Natural killer cell (primary cell): ENCODE data around the gene CDC5L. TPM values are rescaled to one million over a fixed set of nuclear protein-coding genes. Genes with fewer than 3 reads are reported as not detected.
A peak's percentile ranks its signal among the peaks of the same experiment; 100 is the strongest.

Experiments
- ATAC-seq, 3 donors: fragments of 150-1000 bp in 2 of 3; fragments of 200-7000 bp in 1 of 3; cut with Tn5 transposase; 1 replicate in 1 of 3; 2 replicates in 2 of 3; pipeline ENCODE4 v1.10.0; 2021; ENCODE audit warnings: mild to moderate bottlenecking in 2 of 3, moderate library complexity in 2 of 3
- DNase-seq, 2 donors: peaks; one replicate each; pipeline versions ENCODE4 v3.0.0 to v3.0.0-alpha.2; 2013 to 2021; ENCODE audit warnings: mixed read lengths in 1 of 2
- H3K27ac ChIP-seq: one replicate; pipeline ENCODE4 v1.5.1; 2013; ENCODE audit warnings: mild to moderate bottlenecking, low read length
- H3K27me3 ChIP-seq: one replicate; pipeline ENCODE4 v1.6.1; 2013; ENCODE audit warnings: low read length; ENCODE audit not compliant: control insufficient read depth, insufficient read depth
- H3K36me3 ChIP-seq: one replicate; pipeline ENCODE4 v1.6.1; 2013; ENCODE audit warnings: low read length; ENCODE audit not compliant: control insufficient read depth, insufficient read depth
- H3K4me1 ChIP-seq: one replicate; pipeline ENCODE4 v1.6.1; 2013; ENCODE audit warnings: low read length; ENCODE audit not compliant: control insufficient read depth, insufficient read depth
- H3K4me3 ChIP-seq: one replicate; pipeline ENCODE4 v1.5.1; 2013; ENCODE audit warnings: low read length
- H3K9me3 ChIP-seq: one replicate; pipeline ENCODE4 v1.6.1; 2013; ENCODE audit warnings: low read length; ENCODE audit not compliant: control insufficient read depth, insufficient read depth
- H3K27ac Mint-ChIP-seq, 2 donors: one replicate each; pipeline ENCODE4 v1.8.0; 2022; ENCODE audit warnings: mild to moderate bottlenecking in 2 of 2, mixed read lengths in 2 of 2, moderate library complexity in 1 of 2
- H3K27me3 Mint-ChIP-seq, 2 donors: one replicate each; pipeline ENCODE4 v1.8.0; 2022; ENCODE audit warnings: low read depth in 2 of 2, mixed read lengths in 2 of 2
- H3K36me3 Mint-ChIP-seq: one replicate; pipeline ENCODE4 v1.8.0; 2022; ENCODE audit warnings: mixed read lengths
- H3K4me1 Mint-ChIP-seq, 2 donors: one replicate each; pipeline ENCODE4 v1.8.0; 2022; ENCODE audit warnings: mixed read lengths in 2 of 2
- H3K4me3 Mint-ChIP-seq: one replicate; pipeline ENCODE4 v1.8.0; 2022; ENCODE audit warnings: mild to moderate bottlenecking, moderate library complexity, mixed read lengths
- H3K9me3 Mint-ChIP-seq, 2 donors: one replicate each; pipeline ENCODE4 v1.8.0; 2022; ENCODE audit warnings: mixed read lengths in 2 of 2
- WGBS: methylation state at CpG from one replicate; pipeline ENCODE4 v1.1.7; 2013; ENCODE audit warnings: missing lambda C conversion rate; ENCODE audit not compliant: insufficient coverage; 5-methylcytosine and 5-hydroxymethylcytosine counted together
- intact Hi-C: fragments of 100-400 bp; cut with micrococcal nuclease; formaldehyde crosslinking; loops from one replicate; pipeline ENCODE4 v1.14.2; 2022
- total RNA-seq, 4 donors: library from RNA; stranded (reverse); fragments of 120-200 nt in 1 of 4; gene quantifications; one replicate each; pipeline versions ENCODE4 v1.2.3 to v1.2.4, GENCODE V29; 2013 to 2022
- TF ChIP-seq, protein P1 (sequence below): fragments of 200-600 bp; IDR thresholded peaks from one replicate; pipeline ENCODE4 v1.8.0; 2022; ENCODE audit warnings: antibody characterized with exemption

Gene CDC5L
- total RNA-seq, 3 donors from 2014 or later (not counting 1 experiment from before 2014, with no cell fraction given), result 22.0 to 25.0 (median 24.9) TPM

DNA sequence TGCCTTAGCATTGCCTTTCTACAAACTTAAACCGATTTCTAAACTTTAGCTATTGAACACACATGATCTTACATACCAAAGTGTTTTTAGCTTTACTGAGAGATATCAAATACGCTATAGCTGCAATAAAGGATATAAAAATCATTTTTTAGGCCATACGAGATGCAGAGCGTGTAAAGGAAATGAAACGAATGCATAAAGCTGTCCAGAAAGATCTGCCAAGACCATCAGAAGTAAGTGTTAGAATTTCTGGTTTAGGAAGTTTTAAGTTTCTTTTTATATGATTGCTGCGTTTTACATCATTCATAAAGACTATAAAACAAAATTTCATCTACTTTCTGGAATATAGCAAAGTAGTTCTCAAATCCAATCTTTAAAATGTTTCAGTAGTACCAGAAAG, 38.4 kb downstream of the CDC5L start:
- no peaks in the 10 kb centered on the region for H3K27me3 ChIP-seq
- 99% methylated on average over 4 of the region's 6 CpGs for WGBS
- no peak overlapping the region for H3K4me3 ChIP-seq
- Mint-ChIP-seq H3K27ac (no peak overlapping the region), H3K4me1 (peaks cover under 1 to 1% of the 10 kb centered on the region in 2 donors), H3K4me3 (no peak overlapping the region), H3K36me3 (peaks cover 27% of the 10 kb centered on the region), H3K27me3 (no peaks in the 10 kb centered on the region), H3K9me3 (no peaks in the 10 kb centered on the region)
- ATAC-seq (no peak), DNase-seq (no peak)
- TF ChIP-seq, protein P1, sequence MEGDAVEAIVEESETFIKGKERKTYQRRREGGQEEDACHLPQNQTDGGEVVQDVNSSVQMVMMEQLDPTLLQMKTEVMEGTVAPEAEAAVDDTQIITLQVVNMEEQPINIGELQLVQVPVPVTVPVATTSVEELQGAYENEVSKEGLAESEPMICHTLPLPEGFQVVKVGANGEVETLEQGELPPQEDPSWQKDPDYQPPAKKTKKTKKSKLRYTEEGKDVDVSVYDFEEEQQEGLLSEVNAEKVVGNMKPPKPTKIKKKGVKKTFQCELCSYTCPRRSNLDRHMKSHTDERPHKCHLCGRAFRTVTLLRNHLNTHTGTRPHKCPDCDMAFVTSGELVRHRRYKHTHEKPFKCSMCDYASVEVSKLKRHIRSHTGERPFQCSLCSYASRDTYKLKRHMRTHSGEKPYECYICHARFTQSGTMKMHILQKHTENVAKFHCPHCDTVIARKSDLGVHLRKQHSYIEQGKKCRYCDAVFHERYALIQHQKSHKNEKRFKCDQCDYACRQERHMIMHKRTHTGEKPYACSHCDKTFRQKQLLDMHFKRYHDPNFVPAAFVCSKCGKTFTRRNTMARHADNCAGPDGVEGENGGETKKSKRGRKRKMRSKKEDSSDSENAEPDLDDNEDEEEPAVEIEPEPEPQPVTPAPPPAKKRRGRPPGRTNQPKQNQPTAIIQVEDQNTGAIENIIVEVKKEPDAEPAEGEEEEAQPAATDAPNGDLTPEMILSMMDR, result no peak
- H3K27ac ChIP-seq, result no peak overlapping the region
- no peaks in the 10 kb centered on the region for H3K4me1 ChIP-seq
- H3K9me3 ChIP-seq, result no peaks in the 10 kb centered on the region
- intact Hi-C loops, result no loop called here
- H3K36me3 ChIP-seq, result peaks cover 89% of the 10 kb centered on the region

DNA sequence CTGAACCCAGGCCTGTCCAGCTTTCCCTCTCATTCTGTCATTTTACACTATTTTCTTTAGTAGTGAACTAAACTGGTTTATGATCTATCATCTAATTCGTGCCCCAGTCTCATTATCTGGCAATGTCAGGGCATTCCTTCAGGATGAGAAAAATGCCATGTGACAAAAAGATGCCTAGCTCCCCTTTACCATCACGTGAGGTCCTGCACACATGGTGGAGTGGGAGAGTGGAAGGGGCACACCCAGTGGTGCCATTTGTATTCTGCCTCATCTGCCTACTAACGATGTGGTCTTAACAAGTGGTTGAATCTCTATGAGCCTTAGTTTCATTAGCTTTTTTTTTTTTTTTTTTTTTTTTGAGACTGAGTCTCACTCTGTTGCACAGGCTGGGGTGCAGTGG, 41.2 kb downstream of the CDC5L start:
- WGBS, result 81% methylated on average over 2 of the region's 3 CpGs
- H3K4me1 ChIP-seq, result no peaks in the 10 kb centered on the region
- Mint-ChIP-seq H3K9me3 (no peaks in the 10 kb centered on the region), H3K4me1 (peaks cover 0 to 14% of the 10 kb centered on the region in 2 donors), H3K36me3 (peaks cover 32% of the 10 kb centered on the region), H3K27ac (no peak overlapping the region), H3K4me3 (no peak overlapping the region), H3K27me3 (no peaks in the 10 kb centered on the region)
- H3K27ac ChIP-seq, result no peak overlapping the region
- no peak for ATAC-seq
- no peaks in the 10 kb centered on the region for H3K27me3 ChIP-seq
- H3K36me3 ChIP-seq, result peaks cover 82% of the 10 kb centered on the region
- no peaks in the 10 kb centered on the region for H3K9me3 ChIP-seq
- H3K4me3 ChIP-seq, result no peak overlapping the region
- intact Hi-C loops, result no loop called here
- DNase-seq, result no peak
- TF ChIP-seq, protein P1, result no peak

DNA sequence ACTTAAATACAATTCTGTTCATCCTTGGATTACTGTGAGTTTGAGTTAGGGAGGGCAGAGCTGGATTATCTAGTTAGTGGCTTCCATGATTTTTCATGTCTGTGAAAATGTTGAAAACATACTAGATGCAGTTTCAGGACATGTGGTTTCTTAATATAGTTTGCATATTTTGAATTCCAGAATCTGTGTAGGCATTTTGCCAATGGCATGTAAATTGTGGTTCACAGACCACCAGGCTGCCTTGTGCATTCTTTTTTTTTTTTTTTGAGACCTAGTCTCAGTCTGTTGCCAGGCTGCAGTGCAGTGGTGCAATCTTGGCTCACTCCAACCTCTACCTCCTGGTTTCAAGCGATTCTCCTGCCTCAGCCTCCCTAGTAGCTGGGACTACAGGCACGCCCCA, 42.8 kb downstream of the CDC5L start:
- TF ChIP-seq, protein P1, result no peak
- Mint-ChIP-seq H3K27ac (no peak overlapping the region), H3K36me3 (peaks cover 21% of the 10 kb centered on the region), H3K9me3 (no peaks in the 10 kb centered on the region), H3K4me1 (peaks cover 8 to 24% of the 10 kb centered on the region in 2 donors), H3K4me3 (no peak overlapping the region), H3K27me3 (no peaks in the 10 kb centered on the region)
- 100% methylated on average over 2 of the region's 2 CpGs for WGBS
- intact Hi-C loops, result no loop called here
- no peak for ATAC-seq
- Histone ChIP-seq H3K4me3 (no peak overlapping the region), H3K4me1 (no peaks in the 10 kb centered on the region), H3K9me3 (no peaks in the 10 kb centered on the region), H3K36me3 (peaks cover 73% of the 10 kb centered on the region), H3K27ac (no peak overlapping the region), H3K27me3 (no peaks in the 10 kb centered on the region)
- DNase-seq, result no peak

DNA sequence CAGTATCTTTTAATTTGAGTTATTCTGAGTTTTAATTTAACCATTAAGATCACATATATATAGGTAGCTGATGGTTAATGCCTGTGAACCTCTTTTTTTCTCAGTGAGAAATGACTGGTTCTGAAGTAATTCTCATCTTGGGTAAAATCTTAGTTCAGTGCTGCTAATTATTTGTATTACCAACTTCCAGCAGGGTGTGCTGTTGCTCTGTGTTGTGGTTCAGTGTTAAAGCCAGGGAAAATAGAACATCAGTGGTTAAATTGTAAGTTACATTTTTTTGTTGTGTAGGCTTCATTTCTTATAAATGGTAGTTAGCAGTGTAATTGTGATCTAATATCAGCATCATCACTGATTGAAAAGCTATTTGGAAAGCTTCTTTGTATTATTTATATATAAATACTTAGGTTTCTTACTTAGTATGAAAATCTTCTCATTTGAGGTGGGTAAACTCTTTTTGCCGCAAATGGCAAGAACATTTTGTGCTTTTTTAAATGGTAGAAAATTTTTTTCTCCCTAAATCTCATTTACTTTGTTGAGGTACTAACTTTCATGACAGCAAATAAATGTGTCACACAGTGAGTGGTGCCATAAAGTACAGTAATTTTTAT, 43.7 kb downstream of the CDC5L start:
- Histone ChIP-seq H3K27ac (no peak overlapping the region), H3K36me3 (peaks cover 64% of the 10 kb centered on the region), H3K27me3 (no peaks in the 10 kb centered on the region), H3K9me3 (no peaks in the 10 kb centered on the region), H3K4me1 (no peaks in the 10 kb centered on the region), H3K4me3 (no peak overlapping the region)
- no CpG with 5 or more reads among the region's 1 CpG for WGBS
- DNase-seq (peak in 1 of 2 donors; percentile 70), ATAC-seq (peak; percentile 43 to 73 (median 68))
- H3K4me1 Mint-ChIP-seq, result peaks cover 16 to 24% of the 10 kb centered on the region in 2 donors
- intact Hi-C loops, result no loop called here
- H3K9me3 Mint-ChIP-seq, result no peaks in the 10 kb centered on the region
- no peaks in the 10 kb centered on the region for H3K27me3 Mint-ChIP-seq
- no peak overlapping the region for H3K4me3 Mint-ChIP-seq
- peaks cover 15% of the 10 kb centered on the region for H3K36me3 Mint-ChIP-seq
- TF ChIP-seq, protein P1, result peak; percentile 52
- H3K27ac Mint-ChIP-seq, result peak overlapping the region in 1 of 2 donors; percentile 18
